Fibroblast of lung (primary cell): ENCODE measurements around the gene PRICKLE4. TPM values are rescaled to one million over a fixed set of nuclear protein-coding genes. Genes with fewer than 3 reads are reported as not detected.

ENCODE experiments used
- DNase-seq, 2 donors: peaks; one replicate each; pipeline versions ENCODE4 v3.0.0 to v3.0.0-alpha.2; 2010; ENCODE audit warnings: low read depth in 2 of 2
- H2AFZ ChIP-seq: 2 replicates; pipeline ENCODE4 v1.5.1; 2012; ENCODE audit warnings: low read length, control low read depth, inconsistent platforms
- H3K27ac ChIP-seq: 2 replicates; pipeline ENCODE4 v1.5.1; 2011; ENCODE audit warnings: low read length, control low read depth; ENCODE audit not compliant: insufficient read depth
- H3K27me3 ChIP-seq: 2 replicates; pipeline ENCODE4 v1.5.1; 2011; ENCODE audit warnings: mild to moderate bottlenecking, low read length; ENCODE audit not compliant: control insufficient read depth, insufficient read depth
- H3K36me3 ChIP-seq: 2 replicates; pipeline ENCODE4 v1.5.1; 2011; ENCODE audit warnings: low read length; ENCODE audit not compliant: control insufficient read depth, insufficient read depth
- H3K4me1 ChIP-seq: 2 replicates; pipeline ENCODE4 v1.5.1; 2011; ENCODE audit warnings: low read length; ENCODE audit not compliant: control insufficient read depth, insufficient read depth; ENCODE audit errors: extremely low read depth
- H3K4me2 ChIP-seq: 2 replicates; pipeline ENCODE4 v1.5.1; 2011; ENCODE audit warnings: low read length, control low read depth; ENCODE audit not compliant: insufficient read depth; ENCODE audit errors: extremely low read depth
- H3K4me3 ChIP-seq, 4 experiments: fragments of 200-600 bp in 1 of 4; sonication (generic) in 1 of 4; replicated peaks in 1 of 4; 2 replicates each; pipeline ENCODE4 v1.5.1; 2011 to 2016; ENCODE audit warnings: low read length in 4 of 4, low read depth in 3 of 4, mild to moderate bottlenecking in 3 of 4, control low read depth in 2 of 4, inconsistent platforms in 1 of 4, mixed read lengths in 1 of 4; ENCODE audit not compliant: insufficient read depth in 1 of 4; ENCODE audit errors: control extremely low read depth in 1 of 4
- H3K79me2 ChIP-seq: 2 replicates; pipeline ENCODE4 v1.5.1; 2012; ENCODE audit warnings: mild to moderate bottlenecking, low read length, inconsistent platforms; ENCODE audit not compliant: control insufficient read depth, insufficient read depth
- H3K9ac ChIP-seq: 2 replicates; pipeline ENCODE4 v1.5.1; 2011; ENCODE audit warnings: mild to moderate bottlenecking, low read length, control low read depth; ENCODE audit not compliant: insufficient read depth
- H3K9me3 ChIP-seq: 2 replicates; pipeline ENCODE4 v1.5.1; 2012; ENCODE audit warnings: low read depth, low read length; ENCODE audit not compliant: control insufficient read depth, insufficient read depth
- H4K20me1 ChIP-seq: 2 replicates; pipeline ENCODE4 v1.5.1; 2011; ENCODE audit warnings: low read length; ENCODE audit not compliant: control insufficient read depth, insufficient read depth; ENCODE audit errors: extremely low read depth
- EZH2 ChIP-seq: IDR thresholded peaks from 2 replicates; pipeline ENCODE4 v1.5.1; 2012; ENCODE audit warnings: low read length, control low read depth, mild to moderate bottlenecking; ENCODE audit errors: missing control alignments
- polyA plus RNA-seq, 2 donors: library from polyadenylated mRNA; depleted of rRNA in 1 of 2; stranded (reverse) in 1 of 2; unstranded in 1 of 2; fragments of >200 nt; gene quantifications; 2 replicates each; pipeline ENCODE4 v1.2.1, GENCODE V29; 2011 to 2012; ENCODE audit warnings: missing spikeins in 1 of 2
- total RNA-seq: library from RNA; depleted of rRNA; stranded (reverse); fragments of >200 nt; gene quantifications from 2 replicates; pipeline ENCODE4 v1.2.1, GENCODE V29; 2014
- TF ChIP-seq, protein P1 (sequence below), 2 donors: IDR thresholded peaks in 1 of 2; conservative IDR thresholded peaks in 1 of 2; 1 replicate in 1 of 2; 2 replicates in 1 of 2; pipeline ENCODE4 v1.5.1; 2011 to 2012; ENCODE audit warnings: low read length in 2 of 2, control low read depth in 1 of 2, inconsistent platforms in 1 of 2, low read depth in 1 of 2, mild to moderate bottlenecking in 1 of 2

Gene PRICKLE4
- total and polyA plus RNA-seq, 2 donors (not counting 1 experiment from before 2014, with no cell fraction given) = 0.08 TPM; not detected in 1

DNA sequence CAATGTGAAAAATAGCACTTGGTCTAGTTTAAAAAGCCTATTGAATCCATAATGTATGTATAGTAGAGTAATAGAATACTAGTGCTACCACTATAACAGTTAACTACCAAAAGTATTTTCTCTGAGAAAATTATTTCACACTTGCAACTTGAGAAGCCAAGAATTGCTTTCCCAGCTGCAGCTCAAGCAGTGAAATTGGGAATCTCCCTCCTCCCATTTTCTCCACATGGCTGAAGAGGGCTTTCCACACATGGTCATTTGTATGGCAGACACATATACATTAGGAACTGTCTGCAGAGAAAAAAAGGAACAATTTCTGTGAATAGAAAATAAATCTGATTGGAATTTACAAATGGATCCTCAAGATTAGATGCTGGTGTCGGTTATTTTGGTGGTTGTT lies 41.4 kb downstream of the PRICKLE4 start:
- H3K4me3 ChIP-seq = no peak overlapping the region
- H4K20me1 ChIP-seq = no peaks in the 10 kb centered on the region
- no peaks in the 10 kb centered on the region for H3K4me1 ChIP-seq
- H3K36me3 ChIP-seq = no peaks in the 10 kb centered on the region
- TF ChIP-seq, protein P1, sequence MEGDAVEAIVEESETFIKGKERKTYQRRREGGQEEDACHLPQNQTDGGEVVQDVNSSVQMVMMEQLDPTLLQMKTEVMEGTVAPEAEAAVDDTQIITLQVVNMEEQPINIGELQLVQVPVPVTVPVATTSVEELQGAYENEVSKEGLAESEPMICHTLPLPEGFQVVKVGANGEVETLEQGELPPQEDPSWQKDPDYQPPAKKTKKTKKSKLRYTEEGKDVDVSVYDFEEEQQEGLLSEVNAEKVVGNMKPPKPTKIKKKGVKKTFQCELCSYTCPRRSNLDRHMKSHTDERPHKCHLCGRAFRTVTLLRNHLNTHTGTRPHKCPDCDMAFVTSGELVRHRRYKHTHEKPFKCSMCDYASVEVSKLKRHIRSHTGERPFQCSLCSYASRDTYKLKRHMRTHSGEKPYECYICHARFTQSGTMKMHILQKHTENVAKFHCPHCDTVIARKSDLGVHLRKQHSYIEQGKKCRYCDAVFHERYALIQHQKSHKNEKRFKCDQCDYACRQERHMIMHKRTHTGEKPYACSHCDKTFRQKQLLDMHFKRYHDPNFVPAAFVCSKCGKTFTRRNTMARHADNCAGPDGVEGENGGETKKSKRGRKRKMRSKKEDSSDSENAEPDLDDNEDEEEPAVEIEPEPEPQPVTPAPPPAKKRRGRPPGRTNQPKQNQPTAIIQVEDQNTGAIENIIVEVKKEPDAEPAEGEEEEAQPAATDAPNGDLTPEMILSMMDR (conservative IDR thresholded peaks at IDR 0.05 in 1 of 2, IDR thresholded peaks at IDR 0.05 in 1 of 2; ENCODE audit: low read depth in 1 of 2, low read length in 2 of 2) = no peak
- no peak for TF ChIP-seq EZH2
- H3K79me2 ChIP-seq = no peaks in the 10 kb centered on the region
- no peaks in the 10 kb centered on the region for H3K9me3 ChIP-seq
- H3K9ac ChIP-seq = no peak overlapping the region
- no peak for DNase-seq
- no peak overlapping the region for H2AFZ ChIP-seq
- H3K4me2 ChIP-seq = no peak overlapping the region
- no peak overlapping the region for H3K27ac ChIP-seq
- no peaks in the 10 kb centered on the region for H3K27me3 ChIP-seq

DNA sequence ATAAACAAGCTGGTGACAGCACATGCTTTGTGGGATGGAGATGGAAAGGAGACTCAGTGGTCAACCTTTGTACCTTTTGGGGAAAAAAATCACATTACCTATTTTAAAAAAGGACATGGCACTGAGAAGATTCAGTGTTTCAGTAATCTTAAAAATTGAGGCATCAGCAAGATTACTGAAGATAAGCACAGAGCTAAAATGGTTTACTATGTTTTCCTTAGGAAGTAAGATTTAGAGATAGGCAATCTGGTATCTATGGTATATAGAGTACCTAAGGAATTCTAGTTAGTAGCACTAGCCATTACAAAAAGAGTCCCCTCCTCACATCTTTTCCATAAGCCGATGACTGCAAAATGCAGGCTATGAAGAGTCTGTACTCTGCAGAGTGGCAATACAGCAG lies 42.6 kb downstream of the PRICKLE4 start:
- Histone ChIP-seq H3K36me3 (no peaks in the 10 kb centered on the region), H3K9me3 (no peaks in the 10 kb centered on the region), H3K27me3 (no peaks in the 10 kb centered on the region), H3K4me2 (no peak overlapping the region), H3K4me1 (no peaks in the 10 kb centered on the region), H3K4me3 (no peak overlapping the region), H3K79me2 (no peaks in the 10 kb centered on the region), H3K27ac (no peak overlapping the region), H2AFZ (no peak overlapping the region), H3K9ac (no peak overlapping the region), H4K20me1 (no peaks in the 10 kb centered on the region)
- TF ChIP-seq, protein P1 (conservative IDR thresholded peaks at IDR 0.05 in 1 of 2, IDR thresholded peaks at IDR 0.05 in 1 of 2; ENCODE audit: low read depth in 1 of 2, low read length in 2 of 2) = no peak
- no peak for TF ChIP-seq EZH2
- no peak for DNase-seq

DNA sequence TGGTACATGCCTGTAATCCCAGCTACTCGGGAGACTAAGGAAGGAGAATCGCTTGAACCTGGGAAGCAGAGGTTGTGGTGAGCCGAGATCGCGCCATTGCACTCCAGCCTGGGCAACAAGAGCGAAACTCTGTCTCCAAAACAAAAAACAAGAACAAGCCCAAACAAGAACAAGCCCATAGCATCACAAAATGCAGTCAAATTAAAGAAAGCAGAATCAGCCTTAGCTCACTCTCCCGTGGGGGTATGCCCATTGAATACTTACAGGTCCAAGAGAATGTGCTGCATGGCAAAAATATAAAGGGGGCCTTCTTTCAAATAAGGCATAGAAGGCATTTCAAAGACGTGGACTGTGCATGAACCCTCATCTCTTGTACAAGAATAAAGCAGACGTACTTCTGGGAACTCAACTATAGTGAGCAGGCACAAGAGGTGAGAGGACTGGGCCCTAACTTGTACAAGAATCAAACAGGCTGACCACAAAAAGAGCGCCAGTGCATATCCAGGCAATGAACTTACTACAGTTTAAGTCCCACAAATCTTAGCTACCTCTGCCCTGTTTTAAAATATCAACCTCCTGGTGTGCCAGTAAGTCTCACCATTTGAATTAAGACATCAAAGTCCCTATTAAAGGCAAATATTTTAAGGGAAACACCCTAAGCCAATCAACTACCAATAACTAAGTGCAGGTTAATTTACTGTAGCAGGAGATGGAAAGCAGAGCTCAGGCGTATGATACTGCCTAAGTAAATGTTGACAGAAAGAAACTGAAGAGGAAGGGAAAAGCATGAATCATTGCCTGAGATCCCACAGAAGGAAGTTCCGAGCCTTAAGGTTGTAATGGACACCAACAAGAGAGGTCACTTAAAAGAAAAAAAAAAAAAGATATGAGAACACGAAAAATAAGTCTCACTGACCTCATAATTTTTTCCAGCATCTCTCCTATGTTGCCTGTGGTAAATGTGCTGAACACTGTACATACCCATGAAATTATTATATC lies 44.3 kb downstream of the PRICKLE4 start:
- Histone ChIP-seq H3K4me3 (no peak overlapping the region), H3K4me1 (no peaks in the 10 kb centered on the region), H3K27me3 (no peaks in the 10 kb centered on the region), H3K9ac (no peak overlapping the region), H3K4me2 (no peak overlapping the region), H4K20me1 (no peaks in the 10 kb centered on the region), H3K36me3 (no peaks in the 10 kb centered on the region), H3K79me2 (no peaks in the 10 kb centered on the region), H2AFZ (no peak overlapping the region), H3K27ac (no peak overlapping the region), H3K9me3 (no peaks in the 10 kb centered on the region)
- peak in 1 of 2 donors; percentile 61 for DNase-seq
- no peak for TF ChIP-seq EZH2
- TF ChIP-seq, protein P1 (conservative IDR thresholded peaks at IDR 0.05 in 1 of 2, IDR thresholded peaks at IDR 0.05 in 1 of 2; ENCODE audit: low read depth in 1 of 2, low read length in 2 of 2) = no peak
